GM18873 (cell line): ENCODE data around the gene TRIM29.

Experiments used
- ATAC-seq: cut with Tn5 transposase; IDR thresholded peaks from one replicate; pipeline ENCODE4 v1.9.1; 2021; ENCODE audit warnings: mild to moderate bottlenecking, moderate library complexity, moderate number of reproducible peaks; ENCODE audit not compliant: unreplicated experiment, low FRiP score

Gene TRIM29

DNA sequence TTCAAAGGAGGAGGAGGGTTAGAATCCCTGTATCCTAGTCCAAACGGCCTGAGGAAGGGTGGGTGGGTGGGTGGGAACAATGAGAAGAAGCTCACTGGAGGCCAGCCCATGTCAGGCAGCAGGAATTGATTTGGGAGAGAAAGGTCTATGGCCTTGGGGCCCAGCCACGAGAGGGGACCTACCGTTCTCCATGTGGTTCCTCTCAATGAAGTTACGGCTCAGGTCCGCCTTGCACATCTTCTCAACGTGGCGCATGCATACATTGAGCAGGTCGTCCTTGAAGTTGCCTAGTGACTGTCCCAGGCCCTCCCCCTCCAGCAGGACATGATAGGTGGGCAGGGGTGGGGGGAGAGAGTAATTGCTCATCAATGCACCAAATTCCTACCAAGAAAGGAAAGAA, 12.4 kb downstream of the TRIM29 start:
- ATAC-seq = no peak

DNA sequence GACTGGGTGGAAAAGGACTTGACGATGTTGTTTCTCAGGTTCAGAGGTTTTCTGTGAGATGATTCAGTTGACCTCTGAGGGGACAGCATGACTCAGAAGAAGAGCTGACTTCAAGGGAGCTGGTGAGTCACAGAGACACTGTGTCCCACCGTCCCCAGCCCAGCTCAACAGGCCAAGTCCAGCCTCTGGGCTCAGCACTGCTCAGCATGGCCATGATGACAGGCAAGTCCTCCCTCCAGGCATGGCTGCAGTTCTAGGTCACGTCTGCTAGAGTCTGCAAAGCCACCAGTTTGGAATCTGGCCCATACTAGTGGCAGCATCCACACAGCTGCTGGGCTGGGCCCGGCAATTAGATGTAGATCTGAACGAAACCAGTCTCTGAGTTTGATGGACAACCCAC, 12.9 kb downstream of the TRIM29 start:
- no peak for ATAC-seq

DNA sequence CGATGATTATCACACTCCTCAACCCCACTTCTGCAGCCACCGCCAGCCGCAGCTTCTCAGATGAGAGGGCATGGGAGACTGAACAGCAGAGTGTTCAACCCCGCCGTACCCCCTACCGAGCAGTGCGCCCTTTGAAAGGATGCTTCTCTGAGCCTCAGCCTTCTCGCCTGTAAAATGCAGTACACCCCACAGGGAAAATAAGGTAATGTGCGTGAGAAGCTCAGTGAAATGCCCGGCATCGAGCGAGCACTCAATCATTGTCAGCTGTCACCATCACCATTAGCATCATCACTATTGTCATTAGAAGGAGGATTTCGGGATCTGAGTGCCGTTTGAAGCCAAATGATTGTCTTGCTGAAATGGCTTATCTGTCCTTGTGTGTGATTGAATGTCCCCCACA, 13.6 kb downstream of the TRIM29 start:
- no peak for ATAC-seq

DNA sequence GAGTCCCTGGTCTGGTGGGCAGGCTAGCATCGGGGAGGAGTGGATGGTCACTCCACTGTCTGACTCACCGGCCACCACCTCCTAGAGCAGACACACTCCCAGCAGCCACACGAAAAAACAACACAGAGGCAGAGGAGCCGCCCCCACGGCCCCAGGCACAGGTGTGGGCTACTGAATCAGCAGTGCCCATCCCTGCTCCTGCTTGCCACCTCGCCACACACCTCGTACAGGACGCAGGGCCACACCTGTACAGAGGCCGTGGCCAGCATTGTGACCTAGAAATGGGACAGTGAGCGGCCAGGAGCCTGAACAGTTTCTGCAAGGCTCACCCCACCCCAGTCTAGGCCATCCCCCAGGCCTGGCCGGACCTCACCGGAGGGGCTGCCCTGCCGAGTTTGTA, 14.0 kb downstream of the TRIM29 start:
- no peak for ATAC-seq

DNA sequence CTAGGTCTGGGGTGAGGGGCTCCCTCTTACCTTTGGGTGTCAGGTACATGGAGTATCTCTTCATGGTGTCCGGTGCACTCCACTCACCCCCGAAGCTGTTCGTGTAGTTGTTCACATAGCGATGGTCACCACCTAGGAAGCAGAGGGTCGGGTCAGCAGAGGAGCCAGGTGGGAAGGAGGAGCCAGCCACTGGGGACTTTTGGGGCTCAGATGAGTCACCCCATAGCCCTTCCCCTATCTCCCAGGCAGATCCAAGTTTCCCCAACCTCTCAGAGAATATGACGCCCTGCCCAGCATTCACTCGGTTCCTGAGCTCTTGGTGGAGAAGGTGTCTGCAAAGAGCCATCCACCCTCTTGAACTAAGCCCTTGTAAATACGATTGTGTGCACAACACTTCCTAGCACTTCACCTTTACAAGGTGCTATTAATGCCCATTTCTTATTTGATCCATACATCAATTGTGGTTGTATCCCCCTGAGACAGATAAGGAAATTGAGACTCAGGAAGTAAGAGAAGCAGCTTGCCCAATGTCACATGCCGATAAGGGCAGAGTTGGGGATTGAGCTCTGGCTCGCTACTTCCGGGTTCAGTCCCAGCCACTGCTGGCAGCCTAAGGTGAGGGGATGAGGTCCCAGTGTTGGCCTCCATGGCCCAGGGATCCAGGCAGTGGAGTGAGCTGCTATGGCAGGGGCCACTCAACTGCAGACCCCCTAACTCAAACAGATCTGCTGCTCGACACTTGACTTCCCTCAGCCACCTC, 14.8 kb downstream of the TRIM29 start:
- no peak for ATAC-seq

DNA sequence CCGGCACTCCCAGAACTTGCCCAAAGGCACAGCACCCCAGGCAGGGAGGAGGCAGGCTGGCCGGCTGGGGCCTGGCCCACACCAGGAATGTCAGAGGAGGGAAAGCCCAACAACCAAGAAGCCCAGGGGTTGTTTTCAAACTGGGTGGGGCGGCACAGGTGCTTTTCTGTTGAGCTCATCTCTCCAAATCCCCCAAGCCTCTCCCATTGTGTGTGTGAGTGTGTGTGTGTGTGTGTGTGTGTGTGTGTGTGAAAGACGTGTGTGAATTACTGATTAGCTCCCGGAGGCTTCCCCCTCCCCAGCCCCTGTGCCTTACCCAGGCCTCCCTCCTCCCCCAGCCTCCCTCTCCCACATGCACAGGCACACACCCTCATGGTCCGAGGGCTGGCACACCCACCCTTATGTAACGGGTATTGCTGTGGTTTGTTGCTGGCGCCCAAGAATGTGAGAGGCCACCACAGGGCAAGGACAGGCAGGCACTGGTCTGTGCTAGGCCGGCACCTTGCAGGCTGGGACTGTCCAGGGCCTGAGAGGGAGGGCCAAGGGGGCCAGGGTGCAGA, 15.9 kb downstream of the TRIM29 start:
- ATAC-seq = no peak

DNA sequence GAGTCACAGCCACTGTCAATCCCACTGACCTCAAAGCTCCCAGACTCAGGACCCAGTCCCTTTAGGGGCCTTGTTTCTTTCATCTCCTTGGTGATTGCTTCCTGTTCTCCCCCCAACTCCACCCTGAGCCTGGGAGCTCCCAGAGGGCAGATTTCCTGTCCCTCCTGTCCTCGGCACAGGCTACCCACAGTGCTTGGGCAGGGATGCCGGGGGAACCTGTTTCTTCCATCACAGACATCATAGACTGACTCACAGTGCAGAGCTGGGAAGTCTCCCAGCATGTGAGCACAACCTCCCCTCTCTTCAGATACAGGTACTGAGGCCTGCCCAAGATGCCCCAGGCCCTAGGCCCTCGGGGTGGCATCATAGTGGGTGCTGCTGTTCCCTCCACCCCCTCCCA, 16.6 kb downstream of the TRIM29 start:
- ATAC-seq = no peak

DNA sequence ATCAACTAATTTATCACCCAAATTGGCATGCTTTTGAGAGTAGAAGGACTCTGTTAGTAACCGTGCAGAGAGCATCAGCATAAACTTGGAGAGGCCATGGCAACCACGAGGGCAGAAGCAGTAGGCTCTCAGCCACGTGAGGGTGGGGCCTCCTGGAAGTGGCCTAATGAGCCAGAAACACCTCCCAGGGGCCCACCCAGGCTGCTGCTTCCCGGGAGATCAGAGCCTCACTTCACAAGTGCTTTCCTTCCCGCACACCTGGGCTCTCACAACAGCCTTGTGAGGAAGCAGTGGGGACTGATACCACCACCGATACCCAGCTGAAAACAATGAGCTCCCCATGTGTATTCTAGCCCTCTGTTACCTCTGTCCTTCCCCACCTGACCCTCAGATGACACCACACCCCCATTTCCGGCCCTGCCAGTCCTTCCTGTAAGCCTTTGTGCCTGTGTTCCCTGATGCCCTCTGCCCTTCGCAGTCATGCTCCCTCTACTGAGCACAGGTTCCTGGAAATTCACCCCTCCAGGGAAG, 17.0 kb downstream of the TRIM29 start:
- no peak for ATAC-seq

DNA sequence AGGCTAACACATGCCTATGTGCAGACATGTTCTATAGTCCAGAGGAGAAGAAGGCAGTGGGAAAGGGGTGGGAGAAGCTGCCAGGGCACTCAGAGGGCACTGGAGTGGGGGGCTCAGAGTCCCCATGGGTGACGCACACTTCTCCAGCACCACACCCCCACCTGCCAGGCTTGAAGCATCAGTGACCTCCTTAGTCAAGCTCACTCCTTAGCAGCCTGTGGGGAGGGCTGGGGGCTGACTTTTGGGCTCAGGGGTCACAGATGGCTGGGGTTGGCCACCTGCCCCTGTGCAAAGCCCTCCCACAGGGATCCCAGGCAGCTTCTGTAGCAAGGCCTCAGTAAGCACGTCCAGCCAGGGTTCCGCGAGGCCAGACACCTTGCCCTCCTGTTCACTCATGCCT, 18.8 kb downstream of the TRIM29 start:
- ATAC-seq = no peak

DNA sequence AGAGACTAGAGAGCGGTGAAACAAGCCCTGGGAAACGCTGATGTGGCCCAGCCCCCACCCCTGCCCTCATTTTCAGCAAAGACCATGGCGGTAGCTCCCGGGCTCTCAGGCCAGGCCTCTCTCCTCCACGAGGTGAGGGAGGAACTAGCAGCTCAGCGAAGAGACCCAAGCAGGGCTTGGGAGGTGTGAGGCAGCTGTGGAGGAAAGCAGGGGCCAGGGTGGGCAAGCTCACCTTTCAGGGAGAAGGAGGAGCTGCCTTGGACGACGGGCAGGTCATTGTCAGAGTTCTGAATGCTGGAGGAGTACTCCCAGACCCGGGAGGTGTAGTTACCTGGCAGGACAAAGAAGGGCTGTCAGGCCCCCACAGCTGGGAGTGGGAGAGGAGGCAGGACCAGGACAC, 19.9 kb downstream of the TRIM29 start:
- no peak for ATAC-seq

DNA sequence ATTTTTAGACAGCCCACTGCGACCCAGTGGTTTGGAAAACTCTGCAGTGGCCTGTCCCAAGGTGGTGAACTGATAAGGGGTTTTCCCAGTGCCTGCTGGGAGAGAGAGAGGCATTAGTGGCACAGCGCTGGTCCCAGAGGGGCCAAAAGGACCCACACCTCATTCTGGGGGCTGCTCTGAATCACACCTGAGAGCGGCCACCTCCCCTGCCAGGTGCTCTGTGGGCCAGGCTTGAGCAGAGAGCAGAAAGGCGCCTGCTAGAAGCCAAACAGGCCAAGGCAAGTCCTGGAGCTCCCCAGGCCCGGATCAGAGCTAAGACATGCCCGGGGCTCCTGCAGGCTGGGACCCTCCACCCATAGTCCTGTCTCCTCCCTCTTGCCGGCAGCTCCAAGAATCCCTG, 20.9 kb downstream of the TRIM29 start:
- ATAC-seq = no peak

DNA sequence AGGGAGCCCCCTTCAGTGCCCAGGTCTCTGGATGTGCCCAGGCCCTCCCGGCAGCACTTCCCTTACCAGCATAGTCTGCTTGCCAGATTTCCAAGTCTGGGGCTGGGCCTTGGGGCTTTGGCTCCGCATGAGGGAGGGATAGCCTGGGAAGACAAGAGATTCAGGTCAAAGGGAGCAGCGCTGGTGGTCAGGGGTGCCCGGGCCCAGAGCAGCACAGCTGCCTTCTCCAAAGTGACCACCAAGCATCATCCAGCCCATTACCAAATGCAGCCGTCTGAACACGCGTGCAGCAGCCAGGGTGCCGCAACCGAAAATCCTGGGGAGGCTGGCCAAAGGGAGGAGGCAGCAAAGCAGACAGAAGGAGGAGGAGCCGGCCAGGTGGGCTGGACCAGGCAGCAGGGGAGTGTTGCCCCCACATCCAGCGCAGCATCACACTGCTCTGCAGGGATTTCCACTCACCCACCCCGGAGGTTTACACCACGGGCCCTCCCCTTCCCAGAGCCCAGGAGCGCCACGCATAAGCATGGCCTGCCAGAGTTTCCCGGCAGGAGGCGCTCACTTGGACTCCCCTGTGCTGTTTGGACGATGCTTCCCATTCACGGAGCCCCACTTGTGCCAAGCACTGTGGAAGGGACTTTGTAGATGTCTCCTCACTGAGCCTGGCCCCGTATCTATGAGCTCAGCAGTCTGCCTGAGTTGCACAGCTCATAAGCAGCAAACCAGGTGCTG, 22.5 kb downstream of the TRIM29 start:
- no peak for ATAC-seq

DNA sequence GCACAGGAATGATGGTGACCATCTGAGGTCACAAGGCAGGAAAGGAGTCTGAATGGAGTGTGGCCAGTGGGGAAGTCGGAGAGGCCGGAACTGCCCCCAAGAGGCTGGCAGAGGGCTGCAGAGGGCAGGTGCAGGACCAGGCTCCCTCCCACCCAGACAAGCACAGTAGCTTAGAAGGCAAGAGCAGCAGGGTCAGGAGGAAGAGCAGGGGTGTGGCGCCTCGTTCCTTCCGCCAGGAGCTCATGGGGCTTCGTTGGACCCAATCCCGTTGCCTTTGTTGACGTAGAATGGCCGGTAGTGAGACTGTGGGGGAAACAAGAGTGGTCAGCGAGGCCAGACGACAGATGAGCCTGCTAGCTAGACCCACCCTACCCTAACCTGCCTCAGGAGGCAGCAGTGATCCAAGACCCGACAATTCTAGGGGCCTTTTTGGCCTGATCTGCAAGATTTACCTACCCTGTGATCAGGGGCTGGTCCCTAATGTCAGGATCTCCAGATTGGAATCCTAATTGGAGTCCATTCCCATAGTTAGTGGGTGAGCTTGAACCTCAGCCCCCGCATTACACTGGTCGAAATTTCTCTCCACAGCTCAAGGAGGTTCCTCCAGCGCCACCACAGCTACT, 25.6 kb downstream of the TRIM29 start:
- no peak for ATAC-seq

DNA sequence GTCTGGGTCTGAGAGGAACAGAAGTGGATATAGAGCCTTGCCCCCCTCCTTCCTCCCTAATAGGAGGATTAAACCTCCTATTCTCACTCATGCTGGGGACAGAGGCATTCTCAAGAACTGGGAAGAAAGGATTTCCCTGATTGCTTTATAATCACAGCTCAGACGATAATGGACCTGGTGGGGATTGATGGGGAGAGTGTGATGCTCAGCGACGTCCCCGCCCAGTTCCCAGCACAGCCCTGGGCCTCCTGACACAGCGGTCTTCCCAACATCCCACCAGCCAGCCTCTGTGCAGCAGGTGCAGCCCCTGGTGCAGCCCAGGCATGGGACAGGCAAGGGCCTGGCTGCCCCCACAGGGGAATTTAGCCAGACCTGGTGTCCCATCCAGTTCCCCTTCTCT, 28.4 kb downstream of the TRIM29 start:
- no peak for ATAC-seq

DNA sequence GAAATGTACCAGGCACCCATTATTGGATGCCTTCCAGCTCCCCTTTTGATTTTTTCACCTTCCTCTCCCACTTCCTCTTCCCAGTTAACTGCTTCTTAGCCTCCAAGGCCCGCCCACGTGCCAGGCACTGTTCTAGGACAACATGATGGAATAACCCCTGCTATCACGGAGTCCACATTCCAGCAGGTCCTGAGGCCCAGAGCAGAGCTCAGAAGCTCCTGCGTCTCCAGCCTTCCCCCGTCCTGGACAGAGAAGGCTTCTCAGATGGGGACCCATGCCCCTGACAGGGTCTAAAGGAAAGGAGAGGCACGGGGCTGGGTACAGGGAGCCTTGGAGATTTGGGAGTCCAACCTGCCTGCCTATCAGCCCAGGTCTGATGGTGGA, 29.1 kb downstream of the TRIM29 start:
- no peak for ATAC-seq

DNA sequence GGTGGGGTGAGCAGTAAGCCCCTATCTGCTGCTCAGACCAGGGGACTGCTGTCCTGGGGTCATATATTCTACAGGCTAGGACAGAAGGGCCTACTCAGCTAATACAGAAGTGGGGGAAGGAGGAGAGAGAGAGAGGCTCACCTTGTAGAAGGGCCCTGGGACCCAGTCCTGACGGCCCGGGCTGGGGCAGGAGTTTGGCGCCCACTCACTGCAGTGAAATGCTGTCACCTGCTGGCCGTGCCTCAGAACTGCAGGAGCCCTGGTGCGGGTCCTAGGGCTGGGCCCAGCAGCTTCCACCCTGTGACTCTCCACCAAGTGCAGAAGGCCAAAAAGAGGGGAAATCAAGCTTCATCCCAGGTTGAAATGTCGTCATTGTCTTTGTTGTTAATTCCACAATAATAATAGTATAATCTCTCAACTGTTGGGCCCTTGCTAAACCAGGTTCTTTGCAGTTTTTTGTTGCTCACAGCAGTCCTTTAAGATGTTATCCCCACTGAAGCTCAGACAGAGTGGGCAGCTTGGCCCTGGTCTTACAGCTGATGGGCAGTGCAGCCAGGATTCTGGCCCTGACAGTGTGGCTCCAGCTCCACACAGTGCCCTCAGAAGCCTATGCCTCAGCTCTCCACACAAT, 29.6 kb downstream of the TRIM29 start:
- ATAC-seq = no peak

DNA sequence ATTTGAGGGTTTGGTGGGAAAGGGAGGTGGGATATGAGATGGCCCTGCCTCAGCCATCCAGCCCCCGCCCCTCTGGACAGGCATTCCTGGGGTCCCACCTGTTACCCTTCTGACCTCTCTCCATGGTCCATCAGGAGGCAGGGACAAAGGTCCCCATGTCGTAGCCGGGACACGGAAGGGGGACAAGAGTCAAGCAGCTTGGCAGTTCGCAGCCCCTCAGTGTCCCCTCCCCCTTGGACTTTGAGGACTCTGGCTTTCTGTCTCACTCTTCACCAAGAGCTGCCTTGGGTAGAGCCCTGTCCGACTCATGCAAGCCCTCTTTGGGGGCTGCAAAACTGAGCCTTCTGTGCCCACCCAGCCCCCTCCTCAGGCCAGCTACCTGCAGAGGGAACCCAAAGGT, 30.2 kb downstream of the TRIM29 start:
- ATAC-seq = no peak

DNA sequence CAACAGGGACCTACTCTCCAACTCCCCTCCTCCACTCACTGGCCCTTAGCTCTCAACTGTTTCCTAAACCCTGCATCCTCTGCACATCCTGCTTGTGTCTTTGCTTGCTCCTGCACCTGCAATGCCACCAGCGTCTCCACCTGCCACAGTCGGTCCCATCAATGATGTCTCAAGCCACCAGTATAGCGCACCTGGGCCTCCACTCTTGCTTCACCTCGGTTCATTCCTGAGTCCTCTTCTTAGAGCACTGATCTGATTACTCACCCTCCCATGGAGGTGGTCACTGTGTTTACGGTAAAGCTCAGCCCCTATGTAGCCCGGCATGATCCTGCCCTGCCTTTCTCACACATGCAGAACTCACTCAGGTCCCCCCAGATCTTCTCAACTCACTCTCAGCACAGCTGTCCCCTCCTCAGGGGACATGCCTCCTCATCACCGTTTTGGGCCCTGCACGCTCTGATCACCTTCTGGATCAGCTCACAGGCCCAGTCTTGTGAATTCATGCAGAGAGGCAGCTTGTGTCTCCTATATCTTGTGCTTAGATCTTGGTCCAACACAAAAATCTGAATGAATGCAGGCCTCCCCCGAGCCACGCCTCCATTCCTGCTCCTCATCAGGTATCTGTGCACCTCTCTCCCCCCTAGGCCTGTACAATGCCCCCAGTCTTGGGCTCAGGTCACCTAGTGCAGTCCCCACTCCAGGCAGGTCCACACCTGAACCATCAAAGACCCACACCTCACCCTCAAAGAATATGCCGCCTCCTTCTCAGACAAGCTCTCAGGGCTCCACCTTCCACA, 31.4 kb downstream of the TRIM29 start:
- ATAC-seq = no peak

DNA sequence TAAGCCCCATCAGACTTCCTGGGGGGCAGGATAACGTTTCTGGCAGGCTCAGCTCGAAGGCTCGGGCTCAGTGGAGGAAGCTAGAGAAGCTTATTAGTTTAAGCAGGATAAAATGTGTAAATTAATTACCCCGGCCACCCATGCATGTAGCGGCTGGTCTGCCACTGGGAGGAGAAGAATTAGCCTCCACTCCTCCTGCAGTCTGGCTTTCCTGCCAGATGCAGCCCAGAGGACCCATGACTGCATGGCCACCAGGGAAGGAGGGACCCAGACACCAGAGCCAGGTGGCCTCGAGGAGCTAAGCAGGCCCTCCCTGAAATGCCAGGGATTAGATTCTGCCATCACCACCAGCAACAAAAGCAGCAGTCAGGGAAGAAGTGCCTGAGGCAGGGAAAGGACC, 32.3 kb downstream of the TRIM29 start:
- no peak for ATAC-seq

DNA sequence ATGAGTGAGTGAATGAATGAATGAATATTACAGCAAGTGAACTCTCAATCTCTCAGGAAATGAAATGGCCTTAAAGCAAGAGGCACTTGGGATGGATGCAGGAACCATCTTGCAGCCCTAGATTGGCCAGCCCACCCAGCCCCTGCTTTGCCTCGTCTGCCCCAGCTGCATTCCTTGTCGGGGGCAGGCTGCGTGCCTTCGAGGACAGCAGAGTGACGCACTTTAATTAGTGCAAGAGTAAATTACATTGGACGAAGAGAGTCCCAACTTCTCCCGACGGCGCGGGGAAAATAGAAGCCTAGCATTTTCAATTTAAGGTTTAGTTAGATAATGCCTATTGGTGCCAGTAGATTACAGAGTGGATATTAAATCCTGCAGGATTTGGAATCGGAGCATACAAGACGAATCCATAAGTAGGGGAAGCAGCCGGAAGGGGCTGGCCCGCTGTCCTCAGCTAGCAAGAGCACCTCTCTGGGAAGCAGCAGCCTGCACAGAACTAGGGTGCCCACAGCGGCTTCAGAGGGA, 33.8 kb downstream of the TRIM29 start:
- ATAC-seq = no peak
